Activated CD4-positive, alpha-beta T cell treated with anti-CD3 and anti-CD28 coated beads, Interleukin-2, amount 50 U/mL, for 1 hour (primary cell): ENCODE data around the gene SYTL3.
A peak's percentile ranks its signal among the peaks of the same experiment; 100 is the strongest.
"Not testable (repeated sequence)": the region's sequence is repeated elsewhere in the genome, so short reads cannot be mapped to it uniquely, and the experiment has no call there.

Experiments used
- DNase-seq: peaks from one replicate; pipeline ENCODE4 v3.0.0-alpha.2; 2020

SYTL3 gene

GRCh38 chr6:158665332-158665731 is 15.5 kb downstream of the SYTL3 start:
- DNase-seq, result no peak

- DNase-seq, result no peak
Measured at GRCh38 chr6:158666628-158667359, 16.9 kb downstream of the SYTL3 start.

GRCh38 chr6:158667360-158667981 is 17.6 kb downstream of the SYTL3 start:
- no peak for DNase-seq

GRCh38 chr6:158668707-158669103 is 18.9 kb downstream of the SYTL3 start:
- DNase-seq, result no peak

- DNase-seq, result no peak
Measured at GRCh38 chr6:158669145-158670035, 19.5 kb downstream of the SYTL3 start.

GRCh38 chr6:158672119-158672518 is 22.3 kb downstream of the SYTL3 start:
- not testable (repeated sequence) for DNase-seq

- no peak for DNase-seq
Measured at GRCh38 chr6:158672726-158673125, 22.9 kb downstream of the SYTL3 start.

- DNase-seq, result no peak
Measured at GRCh38 chr6:158674342-158675131, 24.7 kb downstream of the SYTL3 start.

GRCh38 chr6:158677094-158677493 is 27.2 kb downstream of the SYTL3 start:
- DNase-seq, result not testable (repeated sequence)

- DNase-seq, result no peak
Measured at GRCh38 chr6:158677906-158678578, 28.2 kb downstream of the SYTL3 start.

- DNase-seq, result no peak
Measured at GRCh38 chr6:158680015-158680414, 30.2 kb downstream of the SYTL3 start.

- DNase-seq, result no peak
Measured at GRCh38 chr6:158680481-158680880, 30.6 kb downstream of the SYTL3 start.

- no peak for DNase-seq
Measured at GRCh38 chr6:158684311-158684710, 34.5 kb downstream of the SYTL3 start.

GRCh38 chr6:158684745-158685324 is 35.0 kb downstream of the SYTL3 start:
- DNase-seq, result no peak

GRCh38 chr6:158686311-158686710 is 36.5 kb downstream of the SYTL3 start:
- DNase-seq, result no peak

GRCh38 chr6:158686791-158687381 is 37.0 kb downstream of the SYTL3 start:
- peak; percentile 49 for DNase-seq

GRCh38 chr6:158687506-158687905 is 37.7 kb downstream of the SYTL3 start:
- DNase-seq, result no peak

GRCh38 chr6:158688860-158689259 is 39.0 kb downstream of the SYTL3 start:
- DNase-seq, result no peak

GRCh38 chr6:158694913-158695312 is 45.1 kb downstream of the SYTL3 start:
- no peak for DNase-seq

GRCh38 chr6:158697811-158698210 is 48.0 kb downstream of the SYTL3 start:
- DNase-seq, result no peak

- no peak for DNase-seq
Measured at GRCh38 chr6:158698931-158699330, 49.1 kb downstream of the SYTL3 start.
